ENCODE measurements around the gene CDK16. TPM values are rescaled to one million over a fixed set of nuclear protein-coding genes. Genes with fewer than 3 reads are reported as not detected.

CDK16 gene
- polyA plus RNA-seq, 1 of the 3 experiments (the other 2 are of a cell fraction), result 116 TPM

GRCh38 chrX:47189906-47190305 lies 28.6 kb upstream of the CDK16 start:
- ChIA-PET POLR2A (interaction anchor here (1.4 kb wide), 1 partner anchor 334 kb away, joined by 4 read pairs; no protein-coding TSS in a partner anchor), CTCF (interaction anchor here (1.6 to 4.0 kb wide), 3 partner anchors 13 to 333 kb away, joined by 3 to 29 read pairs (median 19); no protein-coding TSS in a partner anchor)
- no peak overlapping the region for H3K4me2 ChIP-seq
- peaks cover 0 to 7% of the 10 kb centered on the region in 2 experiments for H3K36me3 ChIP-seq (replicated peaks in 1 of 2; ENCODE audit: control insufficient read depth in 1 of 2, insufficient read depth in 2 of 2, low read length in 1 of 2)
- H3K9me2 ChIP-seq, result no peaks in the 10 kb centered on the region
- DNase-seq, result no peak
- no peak overlapping the region for H3K9ac ChIP-seq
- H3K27ac ChIP-seq (ENCODE audit: low read depth in 2 of 2, low read length in 1 of 2), result no peak overlapping the region
- peaks cover 5% of the 10 kb centered on the region for H4K20me1 ChIP-seq (ENCODE audit: insufficient read depth)
- peaks cover 2 to 9% of the 10 kb centered on the region in 2 experiments; a peak in 2 of 4 replicates for H3K4me1 ChIP-seq (ENCODE audit: control insufficient read depth in 1 of 2, insufficient read depth in 2 of 2, low read depth in 1 of 2, low read length in 1 of 2)
- 64% methylated on average over 5 of the region's 19 CpGs for WGBS (ENCODE audit: low lambda C conversion rate)
- H3K27me3 ChIP-seq (ENCODE audit: insufficient read depth), result peaks cover 14% of the 10 kb centered on the region; the same call in 1 of the 2 replicates
- no peak overlapping the region for H2AFZ ChIP-seq (ENCODE audit: low read depth)
- H3K79me2 ChIP-seq (ENCODE audit: insufficient read depth), result peaks cover 23% of the 10 kb centered on the region
- no peaks in the 10 kb centered on the region for H3K9me3 ChIP-seq
- no peak overlapping the region for H3K4me3 ChIP-seq (ENCODE audit: low read depth in 2 of 2, low read length in 1 of 2)
- TF ChIP-seq GATA2 (CRISPR knock-in tag; IDR thresholded peaks at IDR 0.05) (no peak), EZH2phosphoT487 (IDR thresholded peaks at IDR 0.05; ENCODE audit: borderline replicate concordance, low read depth) (no peak), CTCF (IDR thresholded peaks at IDR 0.05) (no peak), ELF1 (IDR thresholded peaks at IDR 0.05) (no peak), MEF2A (IDR thresholded peaks at IDR 0.05; ENCODE audit: borderline replicate concordance, low read depth) (no peak), RCOR1 (IDR thresholded peaks at IDR 0.05; ENCODE audit: low read length) (no peak), USF2 (IDR thresholded peaks at IDR 0.05; ENCODE audit: borderline replicate concordance, low read depth, low read length) (no peak)
- H3F3A ChIP-seq (replicated peaks; ENCODE audit: insufficient read depth), result no peaks in the 10 kb centered on the region

GRCh38 chrX:47190445-47191269 lies 27.8 kb upstream of the CDK16 start:
- ChIA-PET POLR2A (interaction anchor here (0.6 to 1.4 kb wide), 3 partner anchors 46 to 333 kb away, joined by 3 to 4 read pairs (median 3); partner anchors contain the start of genes NDUFB11 and RBM10), CTCF (interaction anchor here (1.6 to 4.0 kb wide), 3 partner anchors 14 to 333 kb away, joined by 3 to 29 read pairs (median 19); no protein-coding TSS in a partner anchor)
- Histone ChIP-seq H4K20me1 (ENCODE audit: insufficient read depth) (peaks cover 13% of the 10 kb centered on the region), H3K27ac (ENCODE audit: low read depth in 2 of 2, low read length in 1 of 2) (peak overlapping the region; percentile 27 to 40; a peak in 3 of 4 replicates), H3K27me3 (ENCODE audit: insufficient read depth) (peaks cover 14% of the 10 kb centered on the region; the same call in 1 of the 2 replicates), H3K4me3 (ENCODE audit: low read depth in 2 of 2, low read length in 1 of 2) (peak overlapping the region; percentile 58 to 72), H3K4me2 (peak overlapping the region; percentile 83), H3F3A (replicated peaks; ENCODE audit: insufficient read depth) (no peaks in the 10 kb centered on the region), H3K79me2 (ENCODE audit: insufficient read depth) (peaks cover 31% of the 10 kb centered on the region), H3K4me1 (ENCODE audit: control insufficient read depth in 1 of 2, insufficient read depth in 2 of 2, low read depth in 1 of 2, low read length in 1 of 2) (peaks cover 9 to 13% of the 10 kb centered on the region in 2 experiments; a peak in 2 of 4 replicates), H3K9me3 (no peaks in the 10 kb centered on the region), H3K36me3 (replicated peaks in 1 of 2; ENCODE audit: control insufficient read depth in 1 of 2, insufficient read depth in 2 of 2, low read length in 1 of 2) (peaks cover under 1 to 2% of the 10 kb centered on the region in 2 experiments), H3K9me2 (no peaks in the 10 kb centered on the region), H2AFZ (ENCODE audit: low read depth) (peak overlapping the region; percentile 83), H3K9ac (peak overlapping the region; percentile 67)
- WGBS (ENCODE audit: low lambda C conversion rate), result 8% methylated on average over 14 of the region's 40 CpGs
- peak; percentile 95 for DNase-seq
- TF ChIP-seq JUND (IDR thresholded peaks at IDR 0.05), result no peak
- TF ChIP-seq SMC3 (IDR thresholded peaks at IDR 0.05; ENCODE audit: low read depth, low read length), result no peak
- no peak for TF ChIP-seq YY1 (IDR thresholded peaks at IDR 0.05; ENCODE audit: low read depth)
- no peak for TF ChIP-seq RXRA (IDR thresholded peaks at IDR 0.05; ENCODE audit: borderline replicate concordance, low read depth)
- no peak for TF ChIP-seq RAD21 (IDR thresholded peaks at IDR 0.05; ENCODE audit: low read length)
- no peak for TF ChIP-seq NFIC (IDR thresholded peaks at IDR 0.05; ENCODE audit: borderline replicate concordance)
- peak; percentile 69; the same call in 1 of the 2 replicates for TF ChIP-seq USF1 (IDR thresholded peaks at IDR 0.05; ENCODE audit: borderline replicate concordance, low read depth)
- TF ChIP-seq USF2 (IDR thresholded peaks at IDR 0.05; ENCODE audit: borderline replicate concordance, low read depth, low read length), result no peak
- TF ChIP-seq EP300 (IDR thresholded peaks at IDR 0.05; ENCODE audit: borderline replicate concordance in 1 of 2, low read depth in 1 of 2, low read length in 1 of 2), result peak in 1 of 2 experiments; percentile 52; a peak in 1 of 4 replicates
- TF ChIP-seq TCF12 (IDR thresholded peaks at IDR 0.05), result no peak
- TF ChIP-seq RCOR1 (IDR thresholded peaks at IDR 0.05; ENCODE audit: low read length), result peak; percentile 25; the same call in 1 of the 2 replicates
- no peak for TF ChIP-seq TEAD4 (IDR thresholded peaks at IDR 0.05; ENCODE audit: borderline replicate concordance, insufficient read depth)
- TF ChIP-seq ELF1 (IDR thresholded peaks at IDR 0.05), result peak; percentile 37; the same call in 1 of the 2 replicates
- TF ChIP-seq GABPA (IDR thresholded peaks at IDR 0.05; ENCODE audit: low read depth), result no peak
- no peak for TF ChIP-seq GATA2 (CRISPR knock-in tag; IDR thresholded peaks at IDR 0.05)
- TF ChIP-seq TAF1 (IDR thresholded peaks at IDR 0.05; ENCODE audit: borderline replicate concordance, low read depth, low read length), result peak; percentile 69; the same call in 1 of the 2 replicates

Data from SK-N-SH (cell line).